ENCODE measurements around the gene UGT1A4. TPM values are rescaled to one million over a fixed set of nuclear protein-coding genes. Genes with fewer than 3 reads are reported as not detected.
A peak's percentile ranks its signal among the peaks of the same experiment; 100 is the strongest.

UGT1A4 gene
- total RNA-seq, 1 donor from 2014 or later = not detected

DNA sequence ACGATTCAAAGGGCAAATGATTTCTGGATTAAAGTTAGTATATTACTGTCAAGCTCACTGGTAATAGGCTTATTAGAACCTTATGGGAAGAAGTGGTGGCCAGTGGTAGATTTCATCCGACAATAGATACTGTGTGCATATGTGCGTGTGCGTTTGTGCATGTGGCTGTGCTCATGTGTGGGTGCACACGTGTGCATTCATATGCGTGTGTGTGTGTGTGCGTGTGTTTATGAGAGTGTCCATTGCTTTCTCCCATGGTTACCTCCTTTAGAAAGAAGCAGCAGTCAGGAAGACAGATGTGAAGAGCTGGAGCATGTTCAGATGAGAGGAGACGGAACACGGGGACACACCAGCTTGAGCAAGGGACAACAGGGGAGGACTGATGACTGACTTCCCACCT is 50.7 kb downstream of the UGT1A4 start:
- DNase-seq (ENCODE audit: low spot score) = no peak
- no peak for ATAC-seq
- intact Hi-C loops (cut with DNase I) = no loop called here

DNA sequence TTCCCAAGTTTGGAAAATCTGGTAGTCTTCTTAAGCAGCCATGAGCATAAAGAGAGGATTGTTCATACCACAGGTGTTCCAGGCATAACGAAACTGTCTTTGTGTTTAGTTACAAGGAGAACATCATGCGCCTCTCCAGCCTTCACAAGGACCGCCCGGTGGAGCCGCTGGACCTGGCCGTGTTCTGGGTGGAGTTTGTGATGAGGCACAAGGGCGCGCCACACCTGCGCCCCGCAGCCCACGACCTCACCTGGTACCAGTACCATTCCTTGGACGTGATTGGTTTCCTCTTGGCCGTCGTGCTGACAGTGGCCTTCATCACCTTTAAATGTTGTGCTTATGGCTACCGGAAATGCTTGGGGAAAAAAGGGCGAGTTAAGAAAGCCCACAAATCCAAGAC is 53.6 kb downstream of the UGT1A4 start:
- intact Hi-C loops (cut with DNase I) = no loop called here
- ATAC-seq (no peak), DNase-seq (ENCODE audit: low spot score) (no peak)

DNA sequence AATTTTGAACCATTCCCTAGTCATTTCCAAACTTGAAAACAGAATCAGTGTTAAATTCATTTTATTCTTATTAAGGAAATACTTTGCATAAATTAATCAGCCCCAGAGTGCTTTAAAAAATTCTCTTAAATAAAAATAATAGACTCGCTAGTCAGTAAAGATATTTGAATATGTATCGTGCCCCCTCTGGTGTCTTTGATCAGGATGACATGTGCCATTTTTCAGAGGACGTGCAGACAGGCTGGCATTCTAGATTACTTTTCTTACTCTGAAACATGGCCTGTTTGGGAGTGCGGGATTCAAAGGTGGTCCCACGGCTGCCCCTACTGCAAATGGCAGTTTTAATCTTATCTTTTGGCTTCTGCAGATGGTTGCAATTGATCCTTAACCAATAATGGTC is 54.0 kb downstream of the UGT1A4 start:
- intact Hi-C loops (cut with DNase I) = no loop called here
- DNase-seq (ENCODE audit: low spot score) = no peak
- ATAC-seq = no peak

DNA sequence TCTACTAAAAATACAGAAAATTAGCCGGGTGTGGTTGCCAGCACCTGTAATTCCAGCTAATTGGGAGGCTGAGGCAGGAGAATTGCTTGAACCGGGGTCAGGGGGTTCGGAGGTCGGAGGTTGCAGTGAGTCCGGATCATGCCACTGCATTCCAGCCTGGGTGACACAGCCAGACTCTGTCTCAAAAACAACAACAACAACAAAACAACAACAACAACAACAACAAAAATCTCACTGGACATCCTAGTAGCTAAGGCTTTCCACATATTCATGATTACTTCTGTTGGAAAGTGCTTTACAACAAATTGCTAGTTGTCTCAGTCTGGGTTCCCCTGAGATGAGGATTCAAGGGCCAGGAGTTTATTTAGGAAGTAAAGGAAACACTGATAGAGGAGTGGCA is 55.3 kb downstream of the UGT1A4 start:
- DNase-seq (ENCODE audit: low spot score) (no peak), ATAC-seq (no peak)
- intact Hi-C loops (cut with DNase I) = no loop called here

DNA sequence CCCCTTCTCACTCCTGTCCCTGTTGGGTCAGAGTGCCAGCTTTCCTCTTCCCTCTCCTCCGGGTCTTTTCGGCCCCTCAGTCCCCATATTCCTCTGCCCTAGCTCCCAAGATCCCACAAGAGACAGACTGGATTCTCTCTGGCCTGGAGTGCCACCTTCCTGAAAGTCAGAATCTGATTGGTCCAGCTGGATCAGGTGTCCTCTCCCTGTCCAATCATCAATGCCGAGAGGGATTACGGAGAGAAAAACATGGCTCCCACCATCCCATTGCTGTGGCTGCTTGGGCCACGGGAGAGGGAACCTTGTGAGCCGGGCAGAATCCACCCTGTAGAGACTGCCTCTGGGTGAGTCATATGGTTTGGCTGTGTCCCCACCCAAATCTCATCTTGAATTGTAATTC is 56.9 kb downstream of the UGT1A4 start:
- intact Hi-C loops (cut with DNase I) = no loop called here
- ATAC-seq = no peak
- no peak for DNase-seq (ENCODE audit: low spot score)

DNA sequence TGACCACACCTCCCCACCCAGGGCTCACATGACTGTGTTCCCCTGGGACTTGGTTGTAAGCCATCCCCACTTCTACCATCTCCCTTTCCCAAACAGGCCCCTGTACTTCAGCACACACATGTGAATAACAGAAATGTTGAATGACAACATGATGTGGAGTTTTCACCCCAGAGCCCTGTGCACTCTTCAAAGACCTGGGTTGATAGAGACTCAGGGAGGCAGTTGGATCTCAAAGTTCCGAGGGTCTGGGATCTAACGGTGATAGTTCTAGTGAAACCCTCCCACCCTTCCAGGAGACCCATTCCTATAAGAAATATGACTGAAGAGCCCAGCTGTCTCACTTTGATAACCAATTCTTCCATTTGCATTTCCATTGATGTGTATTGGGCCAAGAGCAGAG is 59.5 kb downstream of the UGT1A4 start, which contains the start of gene MROH2A:
MROH2A (plus strand) TSS at position 301 of the 400 bp plus-strand sequence. CDS start 1,029 bp downstream, outside the sequence.
- no peak for ATAC-seq
- no peak for DNase-seq (ENCODE audit: low spot score)
- intact Hi-C loops (cut with DNase I) = no loop called here

DNA sequence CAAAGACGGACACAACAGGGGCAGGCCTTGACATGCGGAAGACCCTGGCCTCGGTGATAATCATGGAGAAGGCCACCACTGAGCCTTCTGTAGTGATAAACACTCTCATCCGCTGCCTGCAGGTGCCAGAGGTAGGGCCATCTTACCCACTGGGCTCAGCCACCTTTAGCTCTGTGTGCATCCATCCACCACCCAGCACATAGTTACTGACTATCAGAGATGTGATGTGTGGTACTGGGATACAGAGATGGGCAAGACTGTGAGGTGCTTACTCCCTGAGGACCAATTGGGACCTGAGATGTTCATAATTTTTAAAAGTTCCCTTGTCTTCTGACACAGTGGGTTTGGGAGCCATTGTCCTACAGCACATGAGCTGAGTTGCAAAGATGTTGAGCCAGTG is 61.2 kb downstream of the UGT1A4 start:
- ATAC-seq (no peak), DNase-seq (ENCODE audit: low spot score) (no peak)

DNA sequence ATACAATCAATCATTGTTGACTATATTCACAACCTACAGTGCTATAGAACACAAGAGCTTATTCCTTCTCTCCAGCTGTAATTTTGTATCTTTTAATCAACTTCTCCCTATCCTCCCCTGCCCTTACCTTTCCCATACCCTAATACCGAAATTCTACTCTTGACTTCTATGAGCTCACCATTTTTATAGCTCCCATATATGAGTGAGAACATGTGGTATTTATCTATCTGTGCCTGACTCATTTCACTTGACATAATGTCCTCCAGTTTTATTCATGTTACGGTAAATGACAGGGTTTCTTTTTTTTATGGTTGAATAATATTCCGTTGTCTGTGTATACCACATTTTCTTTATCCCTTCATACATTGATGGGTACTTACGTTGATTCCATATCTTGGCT is 62.2 kb downstream of the UGT1A4 start:
- ATAC-seq (no peak), DNase-seq (ENCODE audit: low spot score) (no peak)
- intact Hi-C loops (cut with DNase I) = no loop called here

More for the DNA sequence above, 61.2 kb downstream of the UGT1A4 start:
- intact Hi-C loops (cut with DNase I) = no loop called here

DNA sequence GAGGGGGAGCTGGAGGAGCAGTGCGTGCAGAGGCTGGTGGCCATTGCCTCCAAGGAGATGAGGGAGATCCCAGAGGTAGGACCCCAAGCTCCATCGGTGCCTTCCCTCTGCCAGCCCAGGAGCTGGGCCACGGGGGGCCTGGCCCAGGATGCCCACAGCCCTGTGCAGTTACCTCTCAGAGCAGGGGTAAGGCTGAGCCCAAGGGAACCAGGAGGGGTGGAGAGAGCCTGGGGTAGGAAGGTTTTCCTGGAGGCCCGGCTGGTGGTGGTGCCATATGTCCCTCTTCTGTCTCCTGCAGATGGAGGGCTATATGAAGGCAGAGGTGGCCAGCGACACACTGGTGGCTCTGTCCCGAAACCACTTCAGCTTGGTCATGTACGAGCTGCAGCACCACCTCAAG is 71.0 kb downstream of the UGT1A4 start:
- DNase-seq (ENCODE audit: low spot score) (no peak), ATAC-seq (no peak)
- intact Hi-C loops (cut with DNase I) = no loop called here

DNA sequence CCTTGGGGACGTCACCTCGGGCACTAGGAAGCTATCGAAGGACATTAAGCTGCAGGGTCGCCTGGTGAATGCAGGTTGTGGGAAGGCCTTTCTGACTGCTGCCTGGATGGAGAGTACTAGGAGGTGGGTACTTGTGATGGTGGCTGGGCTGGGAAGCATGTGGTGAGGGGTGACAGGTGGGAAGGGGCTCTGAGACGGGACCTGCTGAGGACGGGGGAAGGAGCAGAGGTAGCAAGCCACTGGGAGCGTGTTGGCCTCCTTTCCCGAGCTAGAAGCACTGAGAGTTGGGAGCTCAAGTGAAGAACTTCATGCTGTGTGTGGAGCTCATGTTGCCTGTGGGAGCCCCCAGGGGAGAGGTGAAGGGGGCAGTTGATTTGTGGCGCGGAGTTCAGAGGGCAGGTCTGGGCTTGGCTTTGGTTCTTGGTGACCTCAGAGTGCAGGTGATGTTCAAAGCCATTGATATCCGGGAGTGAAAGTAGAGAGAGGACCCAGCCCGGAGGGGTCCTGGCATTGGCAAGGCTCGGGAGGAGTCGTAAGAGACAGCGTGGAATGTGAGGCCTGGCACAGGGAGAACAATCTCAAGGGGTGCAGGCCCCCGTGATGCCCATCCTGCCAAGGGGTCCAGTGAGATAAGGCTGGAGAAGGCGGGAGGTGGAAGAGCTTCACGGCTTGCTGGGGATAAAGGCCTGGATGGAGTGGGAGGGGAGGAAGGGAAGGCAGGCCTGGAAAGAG is 72.8 kb downstream of the UGT1A4 start:
- no peak for ATAC-seq
- intact Hi-C loops (cut with DNase I) = no loop called here

DNA sequence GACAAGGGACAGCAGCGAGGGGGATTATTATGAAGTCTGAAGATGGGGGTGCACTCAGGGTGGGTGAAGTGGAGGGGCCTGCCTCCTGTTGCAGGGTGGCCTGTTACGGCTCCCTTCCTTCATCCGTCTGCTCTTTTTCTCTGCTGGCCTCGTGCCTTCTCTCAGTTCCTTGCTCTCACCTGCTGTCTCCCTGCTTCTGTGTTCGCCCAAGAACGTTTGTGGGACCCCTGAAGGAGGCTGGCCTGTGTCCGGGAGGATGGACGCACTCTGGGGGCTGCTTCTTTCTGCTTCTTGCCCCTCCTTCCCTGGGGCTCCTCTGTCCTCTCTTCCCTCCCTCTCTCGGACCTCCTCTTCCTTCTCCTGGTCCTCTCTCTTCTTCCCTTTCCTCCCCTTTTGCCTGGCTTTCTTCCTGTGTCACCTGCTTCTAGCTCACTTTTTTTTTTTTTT is 73.4 kb downstream of the UGT1A4 start:
- ATAC-seq (no peak), DNase-seq (ENCODE audit: low spot score) (no peak)
- intact Hi-C loops (cut with DNase I) = no loop called here

More for the DNA sequence above, 72.8 kb downstream of the UGT1A4 start:
- DNase-seq (ENCODE audit: low spot score) = no peak

DNA sequence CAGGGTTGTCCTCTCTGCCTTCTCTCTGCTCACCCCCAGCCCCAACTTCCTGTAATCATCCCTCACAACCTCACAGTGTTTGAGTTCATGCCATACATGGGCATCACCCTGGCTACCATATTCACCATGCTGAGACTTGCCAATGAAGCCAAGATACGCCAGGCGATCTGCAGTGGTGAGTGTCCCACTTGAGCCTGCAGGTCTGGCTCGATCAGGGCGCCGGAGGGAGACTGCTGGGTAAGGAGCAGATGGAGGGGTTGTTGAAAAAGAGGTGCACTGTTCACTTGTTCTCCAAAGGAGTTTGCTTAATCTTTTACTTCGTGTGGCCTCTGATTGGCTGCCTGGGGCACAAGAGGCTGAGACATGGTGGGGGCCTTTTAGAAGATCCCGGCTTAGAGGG is 74.2 kb downstream of the UGT1A4 start:
- DNase-seq (ENCODE audit: low spot score) = no peak
- ATAC-seq = no peak
- intact Hi-C loops (cut with DNase I) = no loop called here

DNA sequence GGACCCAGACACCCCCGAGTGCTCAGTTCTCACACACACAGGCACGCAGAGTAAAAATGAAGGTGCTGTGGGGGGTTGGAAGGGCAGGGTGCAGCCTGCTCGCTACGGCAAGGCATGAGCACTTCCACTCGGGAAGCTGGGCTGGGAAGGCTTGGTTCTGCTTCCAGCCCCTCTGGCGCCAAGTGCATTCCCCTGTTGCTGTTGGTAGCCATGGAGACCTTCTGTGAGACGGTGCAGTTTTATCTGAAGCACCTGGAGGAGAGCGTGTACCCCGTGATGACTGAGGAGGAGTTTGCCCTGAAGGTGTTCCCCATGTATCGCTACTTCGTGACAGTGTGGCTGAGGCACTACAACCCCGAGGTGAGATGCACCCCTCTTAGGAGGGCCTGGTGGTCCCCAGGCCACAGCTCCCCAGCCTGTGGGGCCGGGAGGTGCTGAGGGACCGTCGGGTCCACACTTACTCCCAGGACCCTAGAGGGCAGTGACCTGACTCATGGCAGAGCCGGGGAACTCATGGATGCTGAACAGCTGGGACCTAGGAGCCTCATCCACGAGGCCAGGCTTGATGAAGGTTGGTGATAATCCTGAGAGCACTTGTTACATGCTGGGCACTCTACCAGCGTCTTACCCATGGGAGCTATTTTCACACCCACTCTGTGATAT is 75.1 kb downstream of the UGT1A4 start:
- no peak for DNase-seq (ENCODE audit: low spot score)
- intact Hi-C loops (cut with DNase I) = no loop called here
- no peak for ATAC-seq

DNA sequence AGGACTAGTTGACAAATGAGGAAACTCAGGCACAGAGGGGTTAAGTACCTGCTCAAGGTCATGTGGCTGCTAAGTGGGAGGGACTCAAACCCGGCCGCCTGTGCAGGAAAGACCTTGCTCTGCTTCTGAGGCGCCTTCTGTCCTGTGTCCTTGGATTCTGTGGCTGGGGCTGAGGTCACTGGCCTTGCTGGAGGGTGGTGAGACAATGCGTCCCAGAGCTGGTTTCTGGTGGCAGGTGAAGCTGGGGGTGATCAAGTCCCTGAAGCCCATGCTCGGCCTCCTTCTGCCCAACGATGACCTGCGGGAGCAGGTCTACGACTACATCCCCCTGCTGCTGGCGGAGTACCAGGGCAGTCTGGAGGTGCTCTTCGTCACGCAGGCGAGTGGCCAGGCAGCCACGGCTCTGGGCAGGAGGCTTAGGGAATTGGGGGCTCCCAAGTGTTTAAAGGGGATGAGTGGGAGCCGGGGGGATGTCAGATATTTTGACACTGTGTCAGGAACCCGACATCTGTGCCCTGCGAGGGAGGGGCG is 75.7 kb downstream of the UGT1A4 start:
- intact Hi-C loops (cut with DNase I) = no loop called here

DNA sequence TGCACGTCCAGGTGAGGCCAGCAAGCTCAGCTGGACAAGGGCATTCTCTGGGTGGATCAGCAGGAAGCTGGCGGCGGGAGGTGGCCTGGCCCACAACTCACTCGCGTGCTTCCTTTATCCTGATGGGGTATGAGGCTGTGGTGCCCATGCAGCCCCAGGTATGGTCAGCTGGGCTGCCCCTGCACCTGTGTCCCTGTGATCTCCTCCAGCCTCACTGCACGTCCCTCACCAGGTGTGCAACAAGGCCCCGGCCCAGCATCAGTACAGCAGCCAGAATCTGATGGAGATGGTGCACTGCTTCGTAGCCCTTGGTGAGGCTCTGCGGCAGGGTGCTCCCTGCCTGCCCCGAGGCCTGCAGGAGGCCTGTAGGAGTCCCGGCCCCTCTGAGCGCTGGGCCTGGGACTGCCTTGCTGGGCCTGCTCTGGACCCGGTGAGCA is 77.2 kb downstream of the UGT1A4 start:
- DNase-seq (ENCODE audit: low spot score) (no peak), ATAC-seq (peak; percentile 17)
- intact Hi-C loops (cut with DNase I) = no loop called here

More for the DNA sequence above, 75.7 kb downstream of the UGT1A4 start:
- no peak for DNase-seq (ENCODE audit: low spot score)
- ATAC-seq = no peak

DNA sequence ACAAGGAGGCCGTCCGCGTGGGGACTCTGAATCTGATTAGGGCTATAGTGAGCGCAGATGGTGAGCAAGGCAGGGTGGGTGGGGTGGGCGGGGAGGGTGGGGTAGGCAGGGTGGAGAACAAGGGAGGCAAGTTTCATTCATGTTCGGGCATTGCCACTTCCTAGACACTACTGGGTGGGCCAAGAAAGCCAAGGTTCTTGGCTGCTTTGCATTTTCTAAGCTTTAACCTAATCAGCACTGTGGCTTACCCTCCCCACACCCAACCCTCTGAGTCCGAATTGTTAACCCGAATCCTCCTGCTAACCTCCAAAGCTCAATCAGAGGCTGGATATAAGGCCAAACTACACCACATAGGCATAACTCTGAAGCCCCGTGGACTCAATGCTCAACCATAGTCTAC is 77.7 kb downstream of the UGT1A4 start:
- intact Hi-C loops (cut with DNase I) = no loop called here
- ATAC-seq (no peak), DNase-seq (ENCODE audit: low spot score) (no peak)

DNA sequence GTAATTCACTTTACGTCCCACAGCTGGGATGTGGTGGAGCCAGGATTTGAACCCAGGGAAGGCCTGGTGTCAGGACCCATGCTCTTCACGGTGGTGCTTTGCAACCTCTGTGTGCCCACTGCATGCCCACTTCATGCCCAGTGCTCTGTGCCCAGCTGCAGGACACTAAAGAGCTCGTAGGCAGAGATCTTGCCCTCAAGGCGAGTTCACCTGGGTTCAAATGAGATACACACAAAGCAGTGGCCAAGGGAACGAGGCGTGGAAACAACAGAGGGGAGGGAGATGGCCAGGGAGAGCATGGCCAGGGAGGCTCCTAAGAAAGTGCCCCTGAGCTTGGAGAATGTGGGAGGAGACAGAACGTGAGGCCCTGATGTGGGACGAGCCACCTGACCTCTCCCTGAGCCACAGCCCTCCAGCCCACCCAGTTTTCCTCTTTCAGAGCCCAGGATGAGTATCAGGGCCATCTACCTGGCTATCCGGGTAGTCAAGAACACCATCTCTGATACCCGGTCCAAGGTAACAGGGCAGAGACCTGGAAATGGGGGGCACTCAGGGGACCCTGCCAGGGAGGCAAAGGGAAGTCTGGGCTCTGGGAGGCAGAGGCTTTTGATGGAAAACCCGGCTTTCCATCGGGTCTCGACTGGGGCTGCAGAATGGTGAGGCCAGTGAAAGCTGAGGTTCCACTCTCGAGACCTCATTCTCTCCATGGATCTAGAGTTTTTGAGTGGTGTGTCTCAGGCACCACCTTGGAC is 80.0 kb downstream of the UGT1A4 start:
- DNase-seq (ENCODE audit: low spot score) (peak; percentile 9), ATAC-seq (no peak)
- intact Hi-C loops (cut with DNase I) = no loop called here

DNA sequence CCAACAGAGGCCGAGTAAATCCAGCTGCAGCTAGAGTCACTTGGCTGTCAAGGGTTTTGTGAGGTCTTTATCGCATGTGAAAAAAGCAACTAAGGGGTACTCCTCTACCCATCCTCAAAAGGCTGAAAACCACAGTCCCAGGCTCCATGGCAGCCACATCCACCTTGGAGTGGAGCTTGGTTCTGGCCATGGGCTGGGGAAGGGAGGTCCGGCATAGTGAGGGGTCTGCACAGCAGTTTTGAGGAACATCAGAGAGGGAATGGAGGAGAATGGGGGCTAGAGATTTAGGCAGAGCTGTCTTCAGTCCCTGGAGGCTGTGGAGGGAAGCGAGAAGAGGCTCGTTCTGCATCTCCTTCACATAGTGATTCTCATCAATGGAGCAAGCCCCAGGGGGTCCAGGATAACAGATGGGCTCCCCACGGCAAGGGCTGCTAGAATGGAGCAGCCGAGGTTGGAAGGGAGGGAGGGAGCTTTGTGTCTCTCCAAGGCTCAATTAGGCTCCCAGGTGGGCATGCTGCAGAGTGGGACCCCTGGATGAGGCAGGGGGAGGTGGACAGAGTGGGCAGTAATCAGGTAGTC is 80.6 kb downstream of the UGT1A4 start:
- intact Hi-C loops (cut with DNase I) = no loop called here
- ATAC-seq = no peak
- peak; percentile 30 for DNase-seq (ENCODE audit: low spot score)

DNA sequence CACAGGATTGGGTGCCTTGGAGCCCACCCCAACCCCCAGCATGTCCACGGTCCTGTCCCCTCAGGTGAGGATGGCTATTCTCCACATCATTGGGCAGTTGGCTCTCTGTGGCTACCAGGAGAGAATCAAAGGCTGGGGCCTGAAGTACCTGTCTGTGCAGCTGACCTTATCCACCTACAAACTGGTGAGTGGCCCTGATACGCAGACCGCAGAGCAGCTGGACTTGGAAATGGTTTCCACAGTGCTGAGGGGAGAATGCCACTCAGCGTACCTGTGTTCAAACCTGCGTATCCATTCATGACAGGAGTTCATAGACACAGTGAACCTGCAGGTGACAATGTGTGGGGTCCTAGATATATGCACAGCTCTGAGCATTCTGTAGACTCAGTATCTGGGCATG is 81.2 kb downstream of the UGT1A4 start:
- intact Hi-C loops (cut with DNase I) = no loop called here
- ATAC-seq (no peak), DNase-seq (ENCODE audit: low spot score) (no peak)
